Vagina (tissue), 2 donors: ENCODE data around the gene SVOP. TPM values are rescaled to one million over a fixed set of nuclear protein-coding genes. Genes with fewer than 3 reads are reported as not detected.

Experiments used
- DNase-seq, 2 donors: peaks; one replicate each; pipeline ENCODE4 v3.0.0-alpha.2; 2017; ENCODE audit errors: extremely low spot score in 2 of 2
- H3K27ac ChIP-seq: fragments of 200-600 bp; sonication (generic); one replicate; pipeline ENCODE4 v1.5.1; 2019
- H3K27me3 ChIP-seq: fragments of 200-600 bp; sonication (generic); one replicate; pipeline ENCODE4 v1.5.1; 2019
- H3K36me3 ChIP-seq, 2 donors: fragments of 200-600 bp; sonication (generic); one replicate each; pipeline ENCODE4 v1.5.1; 2017 to 2019
- H3K4me1 ChIP-seq: fragments of 200-600 bp; sonication (generic); one replicate; pipeline ENCODE4 v1.5.1; 2019
- H3K4me3 ChIP-seq, 2 donors: fragments of 200-600 bp; sonication (generic); 1 replicate in 1 of 2; 2 replicates in 1 of 2; pipeline ENCODE4 v1.5.1; 2016 to 2019
- H3K9me3 ChIP-seq: fragments of 200-600 bp; sonication (generic); one replicate; pipeline ENCODE4 v1.5.1; 2019
- CTCF ChIP-seq, 3 experiments: fragments of 450-650 bp in 2 of 3; fragments of 200-600 bp in 1 of 3; sonication (generic) in 1 of 3; IDR thresholded peaks; one replicate each; pipeline ENCODE4 v1.5.1; 2017 to 2019; ENCODE audit warnings: antibody characterized with exemption in 3 of 3, mild to moderate bottlenecking in 2 of 3, moderate library complexity in 2 of 3
- POLR2A ChIP-seq, 2 donors: fragments of 450-650 bp; IDR thresholded peaks; one replicate each; pipeline ENCODE4 v1.6.1; 2017; ENCODE audit warnings: antibody characterized with exemption in 2 of 2, mild to moderate bottlenecking in 2 of 2, moderate library complexity in 2 of 2
- POLR2AphosphoS5 ChIP-seq, 2 donors: sonication (generic); formaldehyde crosslinking; IDR thresholded peaks; one replicate each; pipeline ENCODE4 v1.9.0; 2017; ENCODE audit warnings: antibody characterized with exemption in 2 of 2, mild to moderate bottlenecking in 2 of 2, low read depth in 1 of 2; ENCODE audit not compliant: insufficient read depth in 1 of 2
- intact Hi-C: fragments of 100-400 bp; cut with DNase I; formaldehyde crosslinking; loops from one replicate; pipeline ENCODE4 v1.15.1; 2023
- total RNA-seq: library from RNA; depleted of rRNA; stranded (reverse); fragments of >200 nt; gene quantifications from one replicate; pipeline ENCODE4 v1.2.3, GENCODE V29; 2016

The SVOP gene
- total RNA-seq, 1 donor from 2014 or later, result under 0.01 TPM

- Histone ChIP-seq H3K4me1 (no peaks in the 10 kb centered on the region), H3K27ac (no peak overlapping the region), H3K9me3 (no peaks in the 10 kb centered on the region), H3K36me3 (no peaks in the 10 kb centered on the region), H3K4me3 (no peak overlapping the region), H3K27me3 (no peaks in the 10 kb centered on the region)
- no peak for DNase-seq
- no peak for TF ChIP-seq POLR2AphosphoS5 (IDR thresholded peaks at IDR 0.05; ENCODE audit: insufficient read depth in 1 of 2, low read depth in 1 of 2)
- TF ChIP-seq CTCF (IDR thresholded peaks at IDR 0.05), result no peak
- TF ChIP-seq POLR2A (IDR thresholded peaks at IDR 0.05), result no peak
- intact Hi-C loops, result no loop called here
Observed at GRCh38 chr12:108967869-108968540, 52.9 kb downstream of the SVOP start.

DNA sequence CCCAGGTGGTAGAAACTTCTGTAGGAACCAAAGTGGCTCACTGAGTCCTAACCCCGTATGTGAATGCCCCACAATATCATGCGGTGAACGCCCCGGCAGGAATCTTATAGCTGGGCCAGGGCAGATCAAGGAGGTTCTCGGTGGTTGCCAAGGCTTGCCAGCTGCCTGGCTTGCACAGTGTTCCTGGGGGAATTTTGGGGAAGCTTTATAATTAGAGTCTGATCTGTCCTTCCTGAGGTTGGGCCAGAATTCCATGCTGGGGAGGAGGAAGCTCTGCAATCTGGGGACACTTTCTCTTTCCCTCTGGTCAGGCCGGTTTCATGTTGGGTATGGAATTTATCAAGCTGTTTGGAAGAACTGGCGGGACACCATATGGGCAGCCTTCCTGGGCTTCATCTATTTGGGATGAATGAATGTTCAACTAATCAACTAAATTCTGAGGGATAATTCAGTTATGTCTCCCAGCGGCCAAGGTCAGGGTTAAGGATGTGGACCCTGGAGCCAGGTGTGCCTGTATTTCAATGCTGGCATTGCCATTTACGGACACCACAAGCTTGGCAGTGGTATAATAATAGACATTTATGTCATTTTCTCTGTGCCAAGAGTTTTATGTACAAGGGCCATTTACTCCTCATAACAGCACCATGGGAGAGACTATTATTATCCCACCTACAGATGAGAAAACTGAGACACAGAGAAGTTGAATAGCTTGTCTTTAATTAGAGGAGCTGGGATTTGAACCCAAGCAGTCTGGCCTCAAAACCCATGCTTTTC is 54.3 kb downstream of the SVOP start:
- H3K27ac ChIP-seq, result no peak overlapping the region
- no peaks in the 10 kb centered on the region for H3K4me1 ChIP-seq
- intact Hi-C loops, result no loop called here
- DNase-seq, result no peak
- no peaks in the 10 kb centered on the region for H3K36me3 ChIP-seq
- H3K9me3 ChIP-seq, result no peaks in the 10 kb centered on the region
- no peak overlapping the region for H3K4me3 ChIP-seq
- no peaks in the 10 kb centered on the region for H3K27me3 ChIP-seq
- no peak for TF ChIP-seq CTCF (IDR thresholded peaks at IDR 0.05)
- TF ChIP-seq POLR2A (IDR thresholded peaks at IDR 0.05), result no peak
- no peak for TF ChIP-seq POLR2AphosphoS5 (IDR thresholded peaks at IDR 0.05; ENCODE audit: insufficient read depth in 1 of 2, low read depth in 1 of 2)

GRCh38 chr12:108965886-108966285 is 55.0 kb downstream of the SVOP start:
- no peak overlapping the region for H3K27ac ChIP-seq
- no peak for DNase-seq
- H3K4me3 ChIP-seq, result no peak overlapping the region
- intact Hi-C loops, result no loop called here
- H3K27me3 ChIP-seq, result no peaks in the 10 kb centered on the region
- no peak for TF ChIP-seq CTCF (IDR thresholded peaks at IDR 0.05)
- TF ChIP-seq POLR2A (IDR thresholded peaks at IDR 0.05), result no peak
- TF ChIP-seq POLR2AphosphoS5 (IDR thresholded peaks at IDR 0.05; ENCODE audit: insufficient read depth in 1 of 2, low read depth in 1 of 2), result no peak
- H3K4me1 ChIP-seq, result no peaks in the 10 kb centered on the region
- no peaks in the 10 kb centered on the region for H3K9me3 ChIP-seq
- no peaks in the 10 kb centered on the region for H3K36me3 ChIP-seq

- H3K9me3 ChIP-seq, result no peaks in the 10 kb centered on the region
- H3K4me1 ChIP-seq, result no peaks in the 10 kb centered on the region
- no peak for DNase-seq
- no peak for TF ChIP-seq CTCF (IDR thresholded peaks at IDR 0.05)
- no peak for TF ChIP-seq POLR2A (IDR thresholded peaks at IDR 0.05)
- TF ChIP-seq POLR2AphosphoS5 (IDR thresholded peaks at IDR 0.05; ENCODE audit: insufficient read depth in 1 of 2, low read depth in 1 of 2), result no peak
- H3K4me3 ChIP-seq, result no peak overlapping the region
- intact Hi-C loops, result no loop called here
- H3K27ac ChIP-seq, result no peak overlapping the region
- H3K27me3 ChIP-seq, result no peaks in the 10 kb centered on the region
- H3K36me3 ChIP-seq, result no peaks in the 10 kb centered on the region
Observed at GRCh38 chr12:108964371-108965352, 56.2 kb downstream of the SVOP start.
